K562 (cell line): ENCODE results near the gene MYO1D. TPM values are rescaled to one million over a fixed set of nuclear protein-coding genes. Genes with fewer than 3 reads are reported as not detected.
A peak's percentile ranks its signal among the peaks of the same experiment; 100 is the strongest.

Source experiments
- ATAC-seq: fragments of 200-7000 bp; cut with Tn5 transposase; 3 replicates; pipeline ENCODE4 v1.9.1; 2020; ENCODE audit warnings: moderate library complexity
- BruUV-seq: library from RNA; stranded (reverse); fragments of 400-500 nt; replicated peaks from 2 replicates; lab custom pipeline; 2021; lab: Mats Ljungman, UMichigan
- CTCF ChIA-PET: fragments of 300-600 bp; formaldehyde crosslinking; extraction: SDS; loops from one replicate; lab custom pipeline; 2021; ENCODE audit warnings: low intra/inter-chr PET ratio; lab: Yijun Ruan, JAX
- POLR2A ChIA-PET: fragments of 300-600, 350-650 bp; sonication (Branson Sonifier 250); formaldehyde crosslinking; extraction: SDS; loops from one replicate; lab custom pipeline; 2021; ENCODE audit warnings: antibody characterized with exemption, inconsistent platforms; lab: Yijun Ruan, JAX
- DNase-seq, 4 experiments: peaks; one replicate each; pipeline versions ENCODE4 v3.0.0 to v3.0.0-alpha.2; 2011 to 2018; ENCODE audit warnings: low spot score in 3 of 4, mixed read lengths in 3 of 4; ENCODE audit errors: extremely low read depth in 1 of 4
- FAIRE-seq: peaks from 2 replicates; lab custom pipeline; 2011; peaks lifted over from hg19 to GRCh38; lab: Jason Lieb, UNC
- H2AFZ ChIP-seq: 2 replicates; pipeline ENCODE4 v1.6.0; 2011; ENCODE audit warnings: low read depth, low read length, control low read depth, inconsistent platforms
- H3K27ac ChIP-seq: fragments of 200-600 bp; 3 replicates; pipeline ENCODE4 v1.8.0; 2011; ENCODE audit warnings: low read depth, mild to moderate bottlenecking, control low read depth, inconsistent platforms, low read length, moderate library complexity, mixed read lengths; ENCODE audit errors: extremely low read depth
- H3K27me3 ChIP-seq, 2 experiments: fragments of 300-600 bp in 1 of 2; 2 replicates in 1 of 2; 3 replicates in 1 of 2; pipeline versions ENCODE4 v1.6.0 to v1.8.0; 2011; ENCODE audit warnings: inconsistent platforms in 2 of 2, low read length in 2 of 2, mild to moderate bottlenecking in 1 of 2, mixed read lengths in 1 of 2, moderate library complexity in 1 of 2; ENCODE audit not compliant: control insufficient read depth in 2 of 2, insufficient read depth in 2 of 2
- H3K36me3 ChIP-seq: fragments of 300-600 bp; 3 replicates; pipeline ENCODE4 v1.8.0; 2011; ENCODE audit warnings: mild to moderate bottlenecking, low read length, inconsistent platforms; ENCODE audit not compliant: control insufficient read depth, insufficient read depth
- H3K4me1 ChIP-seq, 2 experiments: fragments of 200-600 bp in 1 of 2; replicated peaks in 1 of 2; 2 replicates in 1 of 2; 3 replicates in 1 of 2; pipeline versions ENCODE4 v1.5.1 to v1.8.0; 2011; ENCODE audit warnings: inconsistent platforms in 2 of 2, low read length in 2 of 2, mild to moderate bottlenecking in 1 of 2, mixed read lengths in 1 of 2, moderate library complexity in 1 of 2; ENCODE audit not compliant: control insufficient read depth in 2 of 2, insufficient read depth in 2 of 2
- H3K4me2 ChIP-seq: 2 replicates; pipeline ENCODE4 v1.6.1; 2011; ENCODE audit warnings: low read length, control low read depth, inconsistent platforms, mixed read lengths; ENCODE audit not compliant: insufficient read depth
- H3K4me3 ChIP-seq: fragments of 200-600 bp; sonication (generic), shearing (Covaris generic); 2 replicates; pipeline ENCODE4 v1.5.1; 2016; ENCODE audit warnings: control low read depth, inconsistent platforms
- H3K79me2 ChIP-seq: fragments of 200-600 bp; 3 replicates; pipeline ENCODE4 v1.8.0; 2011; ENCODE audit warnings: low read length, inconsistent platforms; ENCODE audit not compliant: control insufficient read depth, insufficient read depth
- H3K9ac ChIP-seq, 2 experiments: 2 replicates each; pipeline versions ENCODE4 v1.6.0 to v1.6.1; 2011; ENCODE audit warnings: low read depth in 2 of 2, low read length in 2 of 2, control low read depth in 1 of 2, inconsistent platforms in 1 of 2, mild to moderate bottlenecking in 1 of 2, mixed read lengths in 1 of 2; ENCODE audit not compliant: insufficient read depth in 1 of 2
- H3K9me1 ChIP-seq: one replicate; pipeline ENCODE4 v1.6.0; 2011; ENCODE audit warnings: inconsistent platforms, mild to moderate bottlenecking, low read length, moderate library complexity; ENCODE audit not compliant: control insufficient read depth, insufficient read depth
- H3K9me3 ChIP-seq: replicated peaks from 2 replicates; pipeline ENCODE4 v1.5.1; 2011; ENCODE audit warnings: low read depth, low read length, inconsistent platforms; ENCODE audit not compliant: control insufficient read depth, insufficient read depth
- H4K20me1 ChIP-seq: replicated peaks from 2 replicates; pipeline ENCODE4 v1.6.1; 2011; ENCODE audit warnings: low read length, inconsistent platforms, mixed read lengths; ENCODE audit not compliant: control insufficient read depth, insufficient read depth
- ADNP ChIP-seq: fragments of 200-800 bp; sonication (Bioruptor generic); IDR thresholded peaks from 2 replicates; pipeline ENCODE4 v1.6.1; 2016; ENCODE audit warnings: missing genetic modification characterization, missing compliant biosample characterization
- ARID1B ChIP-seq: fragments of 450-650 bp; IDR thresholded peaks from 2 replicates; pipeline ENCODE4 v1.6.1; 2016; ENCODE audit warnings: antibody characterized with exemption, mild to moderate bottlenecking, inconsistent platforms
- HDAC2 ChIP-seq: fragments of 450-650 bp; IDR thresholded peaks from 2 replicates; pipeline ENCODE4 v1.6.1; 2016; ENCODE audit warnings: mild to moderate bottlenecking
- HNRNPLL ChIP-seq: fragments of 200-400 bp; formaldehyde crosslinking; IDR thresholded peaks from 2 replicates; pipeline ENCODE4 v1.6.1; 2017; ENCODE audit warnings: low read length, low read depth, mild to moderate bottlenecking; ENCODE audit not compliant: poor library complexity, severe bottlenecking
- KDM1A ChIP-seq, 2 experiments: fragments of 450-650 bp; IDR thresholded peaks; 2 replicates each; pipeline ENCODE4 v1.6.1; 2016; ENCODE audit warnings: mild to moderate bottlenecking in 2 of 2
- MEIS2 ChIP-seq: fragments of 450-650 bp; IDR thresholded peaks from 2 replicates; pipeline ENCODE4 v1.6.1; 2014; ENCODE audit warnings: mild to moderate bottlenecking; ENCODE audit not compliant: partially characterized antibody
- NCOA1 ChIP-seq: fragments of 450-650 bp; IDR thresholded peaks from 2 replicates; pipeline ENCODE4 v1.6.1; 2016; ENCODE audit warnings: low read depth
- PKNOX1 ChIP-seq: fragments of 450-650 bp; IDR thresholded peaks from 2 replicates; pipeline ENCODE4 v1.6.1; 2016
- RBM25 ChIP-seq: fragments of 200-400 bp; formaldehyde crosslinking; IDR thresholded peaks from 2 replicates; pipeline ENCODE4 v1.6.1; 2018; ENCODE audit warnings: low read length, low read depth, moderate library complexity; ENCODE audit not compliant: severe bottlenecking
- ZFP36 ChIP-seq: fragments of 150-350 bp; IDR thresholded peaks from 2 replicates; pipeline ENCODE4 v1.6.1; 2018; ENCODE audit warnings: low read length, low read depth; ENCODE audit not compliant: partially characterized antibody
- WGBS: fragments of 100-300 bp; shearing (Covaris generic); methylation state at CpG from one replicate; pipeline ENCODE4 v1.1.6; 2016; ENCODE audit warnings: low coverage, mixed read lengths; ENCODE audit not compliant: insufficient coverage; ENCODE audit errors: missing lambda C conversion rate; 5-methylcytosine and 5-hydroxymethylcytosine counted together
- in situ Hi-C: fragments of 300-500 bp; cut with MboI; formaldehyde crosslinking; loops from 4 replicates; pipeline ENCODE4 v1.15.0; 2018; ENCODE audit warnings: inconsistent platforms, mixed read lengths
- intact Hi-C: fragments of 100-400 bp; cut with micrococcal nuclease; formaldehyde crosslinking; loops from 2 replicates; pipeline ENCODE4 v1.14.2; 2022
- polyA plus RNA-seq, 8 experiments: library from polyadenylated mRNA; depleted of rRNA in 4 of 8; stranded (reverse) in 5 of 8; unstranded in 3 of 8; fragments of >200 nt; fragmentation: Nextera tagmentation in 2 of 8; fragmentation: Illumina TruSeq in 1 of 8; extraction: Ambion mirVana in 2 of 8; extraction: Trizol in 1 of 8; gene quantifications; 2 replicates each; pipeline versions ENCODE4 v1.2.1 to v1.2.3, GENCODE V29; 2011 to 2014; ENCODE audit warnings: inconsistent platforms in 1 of 8, missing spikeins in 1 of 8
- total RNA-seq, 7 experiments: library from RNA; depleted of rRNA in 6 of 7; stranded (reverse); fragments of >200 nt in 6 of 7; fragmentation: Illumina TruSeq in 2 of 7; extraction: Trizol in 2 of 7; gene quantifications; 2 replicates each; pipeline versions ENCODE4 v1.2.1 to v1.2.3, GENCODE V29; 2011 to 2021; ENCODE audit warnings: low replicate concordance in 1 of 7

Gene MYO1D
- total and polyA plus RNA-seq, 9 of the 15 experiments (the other 6 are each of a cell fraction or from before 2014, with no cell fraction given) = 2.1 to 71.2 (median 45.4) TPM

GRCh38 chr17:32875923-32876416 lies 954 bp downstream of the MYO1D start (continued):
- TF ChIP-seq PKNOX1 (0 out of 2 replicates have a peak, but pooled peaks have one; percentile 12), ARID1B (no peak), HNRNPLL (peak; percentile 50), HDAC2 (0 out of 2 replicates have a peak, but pooled peaks have one; percentile 40)

- no TSS peak for BruUV-seq
- DNase-seq = no peak
- Histone ChIP-seq H3K36me3 (peaks cover 15% of the 10 kb centered on the region; the same call in 2 of the 3 replicates), H3K9me1 (no peaks in the 10 kb centered on the region), H3K79me2 (peaks cover 58% of the 10 kb centered on the region), H4K20me1 (no peaks in the 10 kb centered on the region), H3K9me3 (no peaks in the 10 kb centered on the region), H3K4me1 (peaks cover 18 to 33% of the 10 kb centered on the region in 2 experiments), H3K27me3 (no peaks in the 10 kb centered on the region), H3K9ac (peak overlapping the region in 1 of 2 experiments; percentile 68; a peak in 2 of 4 replicates), H3K4me3 (peak overlapping the region; percentile 95), H3K27ac (peak overlapping the region; percentile 88; the same call in 2 of the 3 replicates), H2AFZ (no peak overlapping the region), H3K4me2 (peak overlapping the region; percentile 73)
- no peak for FAIRE-seq
- intact Hi-C loops (no loop called here), in situ Hi-C loops (loop anchor here (10.0 kb wide), 1 partner anchor 91 kb away; no protein-coding TSS in a partner anchor)
- TF ChIP-seq KDM1A (IDR thresholded peaks at IDR 0.05) = peak in 1 of 2 experiments; percentile 43; a peak in 1 of 4 replicates
- 0 out of 2 replicates have a peak, but pooled peaks have one; percentile 27 for TF ChIP-seq ADNP (tag)
- TF ChIP-seq NCOA1 = no peak
- peak; percentile 48 for TF ChIP-seq ZFP36
- TF ChIP-seq MEIS2 = peak; percentile 21
- peak; percentile 79 for TF ChIP-seq RBM25
- ChIA-PET POLR2A (interaction anchor here (0.8 to 6.9 kb wide), 8 partner anchors 8 to 76 kb away, joined by 3 to 51 read pairs (median 8); a partner anchor contains a TSS), CTCF (interaction anchor here (0.7 kb wide), 1 partner anchor 48 kb away, joined by 3 read pairs; no protein-coding TSS in a partner anchor)
- no peak for ATAC-seq
- 34% methylated on average over 2 of the region's 2 CpGs for WGBS
Observed at GRCh38 chr17:32875230-32875917, 1.6 kb downstream of the MYO1D start.
